Mesothelial cell of epicardium (in vitro differentiated cells): ENCODE measurements around the gene ADAM22. TPM values are rescaled to one million over a fixed set of nuclear protein-coding genes. Genes with fewer than 3 reads are reported as not detected.

ENCODE experiments used
- DNase-seq, 2 experiments: peaks; one replicate each; pipeline ENCODE4 v3.0.0; 2021; ENCODE audit warnings: low spot score in 2 of 2; ENCODE audit not compliant: unreplicated experiment in 2 of 2
- H3K27ac Mint-ChIP-seq: 2 replicates; pipeline ENCODE4 v1.8.0; 2021; ENCODE audit warnings: mixed read lengths
- H3K27me3 Mint-ChIP-seq: 2 replicates; pipeline ENCODE4 v1.8.0; 2021; ENCODE audit warnings: low read depth, mixed read lengths
- H3K36me3 Mint-ChIP-seq: 2 replicates; pipeline ENCODE4 v1.8.0; 2021; ENCODE audit warnings: mixed read lengths
- H3K4me1 Mint-ChIP-seq: 2 replicates; pipeline ENCODE4 v1.8.0; 2021; ENCODE audit warnings: mixed read lengths
- H3K4me3 Mint-ChIP-seq: 2 replicates; pipeline ENCODE4 v1.8.0; 2021; ENCODE audit warnings: mild to moderate bottlenecking, moderate library complexity, mixed read lengths
- H3K9me3 Mint-ChIP-seq: 2 replicates; pipeline ENCODE4 v1.8.0; 2021; ENCODE audit warnings: mixed read lengths
- total RNA-seq: library from RNA; stranded (reverse); gene quantifications from 3 replicates; pipeline ENCODE4 v1.2.1, GENCODE V29; 2021
- TF ChIP-seq, protein P1 (sequence below): fragments of 200-600 bp; sonication (generic); IDR thresholded peaks from one replicate; pipeline ENCODE4 v1.5.0; 2021; ENCODE audit warnings: antibody characterized with exemption; ENCODE audit not compliant: unreplicated experiment

ADAM22 gene
- total RNA-seq, 1 donor from 2014 or later: 6.3 TPM

GRCh38 chr7:87982116-87982515, 48.1 kb downstream of the ADAM22 start:
- TF ChIP-seq, protein P1, sequence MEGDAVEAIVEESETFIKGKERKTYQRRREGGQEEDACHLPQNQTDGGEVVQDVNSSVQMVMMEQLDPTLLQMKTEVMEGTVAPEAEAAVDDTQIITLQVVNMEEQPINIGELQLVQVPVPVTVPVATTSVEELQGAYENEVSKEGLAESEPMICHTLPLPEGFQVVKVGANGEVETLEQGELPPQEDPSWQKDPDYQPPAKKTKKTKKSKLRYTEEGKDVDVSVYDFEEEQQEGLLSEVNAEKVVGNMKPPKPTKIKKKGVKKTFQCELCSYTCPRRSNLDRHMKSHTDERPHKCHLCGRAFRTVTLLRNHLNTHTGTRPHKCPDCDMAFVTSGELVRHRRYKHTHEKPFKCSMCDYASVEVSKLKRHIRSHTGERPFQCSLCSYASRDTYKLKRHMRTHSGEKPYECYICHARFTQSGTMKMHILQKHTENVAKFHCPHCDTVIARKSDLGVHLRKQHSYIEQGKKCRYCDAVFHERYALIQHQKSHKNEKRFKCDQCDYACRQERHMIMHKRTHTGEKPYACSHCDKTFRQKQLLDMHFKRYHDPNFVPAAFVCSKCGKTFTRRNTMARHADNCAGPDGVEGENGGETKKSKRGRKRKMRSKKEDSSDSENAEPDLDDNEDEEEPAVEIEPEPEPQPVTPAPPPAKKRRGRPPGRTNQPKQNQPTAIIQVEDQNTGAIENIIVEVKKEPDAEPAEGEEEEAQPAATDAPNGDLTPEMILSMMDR: no peak
- H3K36me3 Mint-ChIP-seq: no peaks in the 10 kb centered on the region
- no peaks in the 10 kb centered on the region for H3K9me3 Mint-ChIP-seq

DNA sequence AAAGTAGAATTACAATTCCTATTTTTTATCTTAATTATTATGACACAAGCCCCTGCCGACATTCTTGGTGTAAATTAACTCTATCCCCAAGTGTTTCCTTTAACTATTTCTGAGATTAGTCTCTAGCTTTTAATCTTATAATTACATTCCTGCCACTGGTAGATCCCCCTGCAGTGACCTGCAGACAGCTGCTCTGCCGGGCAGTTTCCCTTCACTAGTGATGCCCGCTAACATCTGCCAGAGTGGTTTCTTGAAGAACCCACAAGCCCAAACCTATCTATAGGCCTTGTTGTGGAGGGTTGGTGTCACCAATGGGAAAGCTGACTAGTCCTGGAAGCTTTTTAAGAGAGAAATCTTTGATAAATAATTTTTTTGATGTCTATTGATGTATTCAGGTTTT, 50.0 kb downstream of the ADAM22 start:
- DNase-seq: no peak
- no peaks in the 10 kb centered on the region for H3K9me3 Mint-ChIP-seq
- H3K27ac Mint-ChIP-seq: no peak overlapping the region
- TF ChIP-seq, protein P1: no peak
- H3K36me3 Mint-ChIP-seq: no peaks in the 10 kb centered on the region
- no peaks in the 10 kb centered on the region for H3K27me3 Mint-ChIP-seq
- no peaks in the 10 kb centered on the region for H3K4me1 Mint-ChIP-seq
- H3K4me3 Mint-ChIP-seq: no peak overlapping the region

More at GRCh38 chr7:87982116-87982515, 48.1 kb downstream of the ADAM22 start:
- Mint-ChIP-seq H3K27ac (no peak overlapping the region), H3K4me3 (no peak overlapping the region), H3K4me1 (no peaks in the 10 kb centered on the region), H3K27me3 (no peaks in the 10 kb centered on the region)
- no peak for DNase-seq

DNA sequence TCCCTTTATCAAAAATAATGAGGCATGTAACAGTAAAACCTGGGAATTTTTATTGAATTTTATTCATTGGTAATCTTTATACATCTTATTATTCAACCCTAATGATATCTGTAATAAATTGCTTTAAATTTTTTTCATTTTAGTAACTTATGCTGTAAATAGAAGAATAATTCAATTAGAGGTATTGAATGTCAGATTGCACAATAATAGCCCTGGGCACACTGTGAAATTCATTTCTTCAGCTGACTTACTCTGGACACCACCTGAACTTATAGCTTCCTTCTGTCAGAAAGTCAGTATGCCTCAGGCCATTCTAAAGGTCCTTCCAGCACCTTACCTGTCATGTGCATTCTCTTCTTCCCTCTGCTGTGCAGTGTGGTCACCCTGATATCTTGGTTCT, 59.2 kb downstream of the ADAM22 start:
- no peaks in the 10 kb centered on the region for H3K9me3 Mint-ChIP-seq
- TF ChIP-seq, protein P1: no peak
- DNase-seq: no peak
- no peaks in the 10 kb centered on the region for H3K36me3 Mint-ChIP-seq
- no peaks in the 10 kb centered on the region for H3K4me1 Mint-ChIP-seq
- H3K27ac Mint-ChIP-seq: no peak overlapping the region
- H3K4me3 Mint-ChIP-seq: no peak overlapping the region
- H3K27me3 Mint-ChIP-seq: no peaks in the 10 kb centered on the region

DNA sequence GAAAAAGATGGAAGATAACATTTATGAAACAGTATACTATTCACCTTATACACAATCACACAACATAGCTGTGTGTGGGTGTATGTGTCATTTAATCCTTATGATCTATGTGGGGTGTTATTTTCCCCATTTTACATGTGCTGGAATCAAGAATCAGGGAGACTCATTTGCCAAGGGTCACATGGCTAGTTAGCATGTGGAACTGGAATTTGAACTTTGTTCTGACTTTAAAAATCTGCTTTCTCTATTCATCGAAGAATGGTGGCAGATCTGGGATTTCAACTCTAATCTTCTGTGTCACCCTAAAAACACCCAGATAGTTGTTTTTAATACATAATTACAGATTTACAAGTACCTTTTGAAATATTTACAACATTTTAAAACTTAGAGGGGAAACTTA, 65.2 kb downstream of the ADAM22 start:
- Mint-ChIP-seq H3K9me3 (no peaks in the 10 kb centered on the region), H3K36me3 (no peaks in the 10 kb centered on the region), H3K4me1 (peaks cover 11% of the 10 kb centered on the region), H3K27ac (no peak overlapping the region), H3K27me3 (no peaks in the 10 kb centered on the region), H3K4me3 (no peak overlapping the region)
- TF ChIP-seq, protein P1: no peak
- DNase-seq: no peak

DNA sequence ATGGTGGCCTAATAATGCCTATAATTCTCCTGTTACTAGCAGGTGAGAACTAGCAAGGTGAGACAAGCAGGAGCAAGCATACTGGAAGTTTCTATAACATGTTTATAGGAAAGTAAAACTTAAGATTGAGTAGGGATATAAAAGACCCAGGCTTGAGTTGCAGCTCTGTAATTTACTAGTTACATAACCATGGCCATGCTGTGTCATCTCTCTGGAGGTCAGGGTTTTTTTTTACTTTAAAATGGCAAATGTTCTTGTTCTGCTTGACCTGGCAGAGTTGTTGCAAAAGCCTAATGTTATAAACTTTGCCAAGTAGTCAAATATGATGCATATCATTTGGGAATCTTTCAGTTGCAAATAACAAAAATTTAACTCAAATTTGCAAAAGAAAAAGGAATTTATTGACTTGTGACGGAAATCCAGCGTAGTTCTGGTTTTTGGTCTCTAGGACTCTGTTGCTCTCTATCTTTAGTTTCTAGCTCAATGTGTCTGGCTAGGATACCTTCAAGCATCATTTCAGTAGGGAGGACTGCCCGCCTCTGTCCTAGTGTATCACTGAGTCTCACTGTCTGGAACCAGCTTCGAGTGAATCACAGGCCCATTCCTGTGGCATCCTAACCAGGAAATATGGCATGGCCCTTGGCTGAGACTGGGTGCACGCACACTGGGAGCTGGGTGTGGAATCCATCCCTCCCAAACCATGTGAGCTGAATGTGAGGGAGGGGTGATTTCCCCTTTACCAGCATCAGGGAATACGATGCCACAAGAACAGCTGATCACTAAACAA, 67.9 kb downstream of the ADAM22 start:
- Mint-ChIP-seq H3K36me3 (no peaks in the 10 kb centered on the region), H3K4me1 (peaks cover 11% of the 10 kb centered on the region), H3K9me3 (no peaks in the 10 kb centered on the region), H3K27ac (peak overlapping the region; percentile 43), H3K27me3 (no peaks in the 10 kb centered on the region), H3K4me3 (no peak overlapping the region)
- DNase-seq: no peak
- TF ChIP-seq, protein P1: no peak
